Peyer's patch (tissue), 4 donors: Measurements from ENCODE around the gene GPR176. TPM values are rescaled to one million over a fixed set of nuclear protein-coding genes. Genes with fewer than 3 reads are reported as not detected.

Experiments used
- DNase-seq, 3 donors: peaks; one replicate each; pipeline ENCODE4 v3.0.0-alpha.2; 2017 to 2019
- H3K27ac ChIP-seq, 4 donors: fragments of 200-600 bp; sonication (generic); one replicate each; pipeline ENCODE4 v1.5.1; 2016 to 2019
- H3K27me3 ChIP-seq, 2 donors: fragments of 200-600 bp; sonication (generic); one replicate each; pipeline ENCODE4 v1.5.1; 2019
- H3K36me3 ChIP-seq, 3 donors: fragments of 200-600 bp; sonication (generic); one replicate each; pipeline ENCODE4 v1.5.1; 2016 to 2019
- H3K4me1 ChIP-seq, 4 donors: fragments of 200-600 bp; sonication (generic); one replicate each; pipeline ENCODE4 v1.5.1; 2016 to 2019
- H3K4me3 ChIP-seq, 4 donors: fragments of 200-600 bp; sonication (generic); 1 replicate in 3 of 4; 2 replicates in 1 of 4; pipeline ENCODE4 v1.5.1; 2016 to 2019; ENCODE audit warnings: mild to moderate bottlenecking in 1 of 4
- H3K9me3 ChIP-seq, 4 donors: fragments of 200-600 bp; sonication (generic); one replicate each; pipeline ENCODE4 v1.5.1; 2016 to 2019; ENCODE audit warnings: mild to moderate bottlenecking in 1 of 4
- POLR2A ChIP-seq, 2 donors: fragments of 450-650 bp; IDR thresholded peaks; one replicate each; pipeline ENCODE4 v1.5.1; 2017; ENCODE audit warnings: antibody characterized with exemption in 2 of 2, mild to moderate bottlenecking in 2 of 2, moderate library complexity in 2 of 2
- total RNA-seq, 4 donors: library from RNA; depleted of rRNA; stranded (reverse); fragments of >200 nt; gene quantifications; one replicate each; pipeline ENCODE4 v1.1.0, GENCODE V29; 2016
- TF ChIP-seq, protein P1 (sequence below), 6 experiments: fragments of 450-650 bp in 4 of 6; fragments of 200-600 bp in 2 of 6; sonication (generic) in 1 of 6; IDR thresholded peaks; one replicate each; pipeline ENCODE4 v1.5.1; 2017 to 2019; ENCODE audit warnings: antibody characterized with exemption in 6 of 6, mild to moderate bottlenecking in 3 of 6, moderate library complexity in 1 of 6

Gene GPR176
- total RNA-seq, 4 donors from 2014 or later: 0.88 to 4.3 (median 3.1) TPM

- TF ChIP-seq, protein P1, sequence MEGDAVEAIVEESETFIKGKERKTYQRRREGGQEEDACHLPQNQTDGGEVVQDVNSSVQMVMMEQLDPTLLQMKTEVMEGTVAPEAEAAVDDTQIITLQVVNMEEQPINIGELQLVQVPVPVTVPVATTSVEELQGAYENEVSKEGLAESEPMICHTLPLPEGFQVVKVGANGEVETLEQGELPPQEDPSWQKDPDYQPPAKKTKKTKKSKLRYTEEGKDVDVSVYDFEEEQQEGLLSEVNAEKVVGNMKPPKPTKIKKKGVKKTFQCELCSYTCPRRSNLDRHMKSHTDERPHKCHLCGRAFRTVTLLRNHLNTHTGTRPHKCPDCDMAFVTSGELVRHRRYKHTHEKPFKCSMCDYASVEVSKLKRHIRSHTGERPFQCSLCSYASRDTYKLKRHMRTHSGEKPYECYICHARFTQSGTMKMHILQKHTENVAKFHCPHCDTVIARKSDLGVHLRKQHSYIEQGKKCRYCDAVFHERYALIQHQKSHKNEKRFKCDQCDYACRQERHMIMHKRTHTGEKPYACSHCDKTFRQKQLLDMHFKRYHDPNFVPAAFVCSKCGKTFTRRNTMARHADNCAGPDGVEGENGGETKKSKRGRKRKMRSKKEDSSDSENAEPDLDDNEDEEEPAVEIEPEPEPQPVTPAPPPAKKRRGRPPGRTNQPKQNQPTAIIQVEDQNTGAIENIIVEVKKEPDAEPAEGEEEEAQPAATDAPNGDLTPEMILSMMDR (IDR thresholded peaks at IDR 0.05): no peak
- Histone ChIP-seq H3K9me3 (no peaks in the 10 kb centered on the region), H3K36me3 (no peaks in the 10 kb centered on the region), H3K4me3 (peak overlapping the region in 2 of 4 donors; percentile 58 to 64), H3K27ac (no peak overlapping the region), H3K27me3 (no peaks in the 10 kb centered on the region), H3K4me1 (peaks cover 0 to 13% (median 9%) of the 10 kb centered on the region in 4 donors)
- no peak for DNase-seq
Observed at GRCh38 chr15:39918688-39919385, 1.2 kb downstream of the GPR176 start.

DNA sequence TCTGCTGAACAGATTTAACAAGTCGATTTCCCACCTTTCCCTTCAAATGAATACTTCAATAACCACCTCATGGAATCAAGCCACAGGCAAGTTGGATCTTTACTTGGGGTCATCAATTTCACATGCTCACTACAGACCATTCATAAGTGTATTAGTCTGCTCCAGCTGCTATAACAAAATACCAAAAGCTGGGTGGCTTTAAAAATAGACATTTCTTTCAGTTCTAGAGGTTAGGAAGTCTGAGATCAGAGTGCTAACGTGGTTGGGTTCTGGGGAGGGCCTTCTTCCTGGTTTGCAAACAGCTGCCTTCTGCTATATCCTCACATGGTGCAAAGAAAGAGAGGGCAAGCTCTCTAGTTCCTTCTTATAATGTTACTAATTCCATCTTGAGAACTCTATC is 5.1 kb downstream of the GPR176 start:
- TF ChIP-seq, protein P1 (IDR thresholded peaks at IDR 0.05): no peak
- TF ChIP-seq POLR2A (IDR thresholded peaks at IDR 0.05): no peak
- no peak overlapping the region for H3K4me3 ChIP-seq
- H3K27ac ChIP-seq: no peak overlapping the region
- no peaks in the 10 kb centered on the region for H3K27me3 ChIP-seq
- DNase-seq: no peak
- H3K36me3 ChIP-seq: no peaks in the 10 kb centered on the region
- peaks cover 0 to 6% (median 4%) of the 10 kb centered on the region in 4 donors for H3K4me1 ChIP-seq
- no peaks in the 10 kb centered on the region for H3K9me3 ChIP-seq

- no peak for DNase-seq
- TF ChIP-seq, protein P1 (IDR thresholded peaks at IDR 0.05): no peak
- no peak for TF ChIP-seq POLR2A (IDR thresholded peaks at IDR 0.05)
- Histone ChIP-seq H3K4me1 (no peaks in the 10 kb centered on the region), H3K4me3 (no peak overlapping the region), H3K27me3 (no peaks in the 10 kb centered on the region), H3K36me3 (no peaks in the 10 kb centered on the region), H3K9me3 (no peaks in the 10 kb centered on the region), H3K27ac (no peak overlapping the region)
Observed at GRCh38 chr15:39909007-39909406, 11.1 kb downstream of the GPR176 start.

DNA sequence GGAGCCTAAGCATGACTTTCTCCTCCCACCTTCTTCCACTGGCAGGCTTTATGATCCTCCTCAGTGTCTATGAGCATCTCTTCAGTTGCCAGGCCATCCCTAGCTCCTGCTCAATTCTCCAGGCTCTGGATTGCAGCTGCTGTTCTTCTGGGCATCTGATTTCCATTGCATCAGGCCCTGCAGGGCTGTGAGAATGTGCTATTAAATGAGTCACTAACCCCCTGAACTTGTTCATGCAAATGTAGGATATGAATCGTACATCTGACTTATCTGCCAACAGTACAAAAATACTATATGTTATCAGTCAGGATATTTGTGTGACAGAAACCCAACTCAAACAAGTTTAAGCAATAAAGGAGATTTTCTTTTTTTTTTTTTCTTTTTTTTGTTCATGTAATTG is 11.9 kb downstream of the GPR176 start:
- Histone ChIP-seq H3K27me3 (no peaks in the 10 kb centered on the region), H3K4me3 (no peak overlapping the region)
- TF ChIP-seq, protein P1 (IDR thresholded peaks at IDR 0.05): no peak
- no peak for TF ChIP-seq POLR2A (IDR thresholded peaks at IDR 0.05)

GRCh38 chr15:39907216-39907615 is 12.8 kb downstream of the GPR176 start:
- Histone ChIP-seq H3K36me3 (no peaks in the 10 kb centered on the region), H3K27ac (no peak overlapping the region), H3K4me1 (no peaks in the 10 kb centered on the region), H3K4me3 (no peak overlapping the region), H3K9me3 (no peaks in the 10 kb centered on the region), H3K27me3 (no peaks in the 10 kb centered on the region)
- no peak for DNase-seq
- TF ChIP-seq, protein P1 (IDR thresholded peaks at IDR 0.05): no peak
- TF ChIP-seq POLR2A (IDR thresholded peaks at IDR 0.05): no peak

More for the DNA sequence above, 11.9 kb downstream of the GPR176 start:
- H3K9me3 ChIP-seq: no peaks in the 10 kb centered on the region
- H3K36me3 ChIP-seq: no peaks in the 10 kb centered on the region
- H3K27ac ChIP-seq: no peak overlapping the region
- H3K4me1 ChIP-seq: no peaks in the 10 kb centered on the region
- DNase-seq: no peak
